WTC11 (cell line): ENCODE measurements around the gene MMP24OS. TPM values are rescaled to one million over a fixed set of nuclear protein-coding genes. Genes with fewer than 3 reads are reported as not detected.

Experiments
- ATAC-seq: fragments of 200-7000 bp; cut with Tn5 transposase; 2 replicates; pipeline ENCODE4 v1.10.0; 2021; ENCODE audit warnings: mild to moderate bottlenecking, moderate library complexity
- Bru-seq: library from RNA; stranded (reverse); fragments of 400-500 nt; gene quantifications from one replicate; lab custom pipeline; 2021; lab: Mats Ljungman, UMichigan
- CTCF ChIA-PET: fragments of 300-600 bp; sonication (Branson Sonifier 250); formaldehyde crosslinking; loops from one replicate; lab custom pipeline; 2021; ENCODE audit warnings: antibody characterized with exemption; lab: Charles Lee
- POLR2A ChIA-PET: fragments of 350-600 bp; sonication (Branson Sonifier 250); formaldehyde crosslinking; loops from one replicate; lab custom pipeline; 2021; ENCODE audit warnings: antibody characterized with exemption; lab: Charles Lee
- DNase-seq: peaks from one replicate; pipeline ENCODE4 v3.0.0; 2021; ENCODE audit warnings: low spot score
- H3K27ac Mint-ChIP-seq: 2 replicates; pipeline ENCODE4 v1.8.0; 2021; ENCODE audit warnings: mixed read lengths
- H3K27me3 Mint-ChIP-seq: 2 replicates; pipeline ENCODE4 v1.8.0; 2021; ENCODE audit warnings: low read depth, mild to moderate bottlenecking, moderate library complexity, mixed read lengths
- H3K36me3 Mint-ChIP-seq: 2 replicates; pipeline ENCODE4 v1.8.0; 2021; ENCODE audit warnings: mixed read lengths
- H3K4me1 Mint-ChIP-seq: 2 replicates; pipeline ENCODE4 v1.8.0; 2022; ENCODE audit warnings: mixed read lengths
- H3K4me3 Mint-ChIP-seq: 2 replicates; pipeline ENCODE4 v1.8.0; 2021; ENCODE audit warnings: mild to moderate bottlenecking, moderate library complexity, mixed read lengths
- H3K9me3 Mint-ChIP-seq: 2 replicates; pipeline ENCODE4 v1.8.0; 2021; ENCODE audit warnings: mixed read lengths
- ATF1 ChIP-seq: sonication (generic); formaldehyde crosslinking; IDR thresholded peaks from 2 replicates; pipeline ENCODE4 v1.8.1; 2023; ENCODE audit warnings: mild to moderate bottlenecking, moderate library complexity, missing genetic modification reagents
- CBFB ChIP-seq: sonication (generic); formaldehyde crosslinking; IDR thresholded peaks from 2 replicates; pipeline ENCODE4 v1.8.1; 2022; ENCODE audit warnings: mild to moderate bottlenecking, low read depth, missing genetic modification reagents
- CREB1 ChIP-seq: sonication (generic); formaldehyde crosslinking; IDR thresholded peaks from 2 replicates; pipeline ENCODE4 v1.8.0; 2023; ENCODE audit warnings: mild to moderate bottlenecking, missing genetic modification reagents
- ESRRA ChIP-seq: sonication (generic); formaldehyde crosslinking; IDR thresholded peaks from 2 replicates; pipeline ENCODE4 v1.8.1; 2022; ENCODE audit warnings: mild to moderate bottlenecking, missing genetic modification reagents, borderline replicate concordance
- ETV6 ChIP-seq: sonication (generic); formaldehyde crosslinking; IDR thresholded peaks from 2 replicates; pipeline ENCODE4 v1.8.1; 2022; ENCODE audit warnings: mild to moderate bottlenecking, missing genetic modification reagents
- GRHL2 ChIP-seq: fragments of 250-450 bp; sonication (Bioruptor Pico); IDR thresholded peaks from 2 replicates; pipeline ENCODE4 v1.8.0; 2022; ENCODE audit warnings: mild to moderate bottlenecking, moderate library complexity; ENCODE audit not compliant: insufficient replicate concordance, severe bottlenecking
- JAZF1 ChIP-seq: fragments of 250-450 bp; sonication (Bioruptor Pico); IDR thresholded peaks from 2 replicates; pipeline ENCODE4 v1.9.0; 2021; ENCODE audit warnings: moderate library complexity, mild to moderate bottlenecking, inconsistent platforms
- NFATC4 ChIP-seq: fragments of 250-450 bp; sonication (Bioruptor Pico); IDR thresholded peaks from 2 replicates; pipeline ENCODE4 v1.9.0; 2021; ENCODE audit warnings: mild to moderate bottlenecking
- NR3C1 ChIP-seq: sonication (generic); formaldehyde crosslinking; conservative IDR thresholded peaks from 2 replicates; pipeline ENCODE4 v1.8.1; 2023; ENCODE audit warnings: low read depth, mild to moderate bottlenecking, missing genetic modification reagents
- SMAD4 ChIP-seq: sonication (generic); formaldehyde crosslinking; IDR thresholded peaks from 2 replicates; pipeline ENCODE4 v1.8.0; 2022; ENCODE audit warnings: mild to moderate bottlenecking, missing genetic modification reagents
- TCF7 ChIP-seq: sonication (generic); formaldehyde crosslinking; IDR thresholded peaks from 2 replicates; pipeline ENCODE4 v1.8.0; 2022; ENCODE audit warnings: mild to moderate bottlenecking, low read depth, missing genetic modification reagents, moderate library complexity
- TP53 ChIP-seq: sonication (generic); formaldehyde crosslinking; IDR thresholded peaks from 2 replicates; pipeline ENCODE4 v1.8.1; 2023; ENCODE audit warnings: mild to moderate bottlenecking, missing genetic modification reagents
- ZBTB21 ChIP-seq: sonication (generic); formaldehyde crosslinking; IDR thresholded peaks from 2 replicates; pipeline ENCODE4 v1.8.1; 2023; ENCODE audit warnings: mild to moderate bottlenecking, missing genetic modification reagents, borderline replicate concordance
- ZNF121 ChIP-seq: sonication (generic); formaldehyde crosslinking; IDR thresholded peaks from 2 replicates; pipeline ENCODE4 v1.8.0; 2023; ENCODE audit warnings: missing genetic modification reagents
- ZNF219 ChIP-seq: sonication (generic); formaldehyde crosslinking; IDR thresholded peaks from 2 replicates; pipeline ENCODE4 v1.8.0; 2023; ENCODE audit warnings: missing genetic modification reagents, mild to moderate bottlenecking, borderline replicate concordance
- ZNF263 ChIP-seq: sonication (generic); formaldehyde crosslinking; IDR thresholded peaks from 2 replicates; pipeline ENCODE4 v1.8.1; 2022; ENCODE audit warnings: low read depth, mild to moderate bottlenecking, moderate library complexity, missing genetic modification reagents
- long read RNA-seq, 3 experiments: library from RNA in 1 of 3; library from capped mRNA in 1 of 3; library from polyadenylated mRNA in 1 of 3; unstranded in 2 of 3; stranded (forward) in 1 of 3; transcript quantifications; one replicate each; pipeline ENCODE4 v2.0.0, GENCODE V29; 2021
- total RNA-seq: library from RNA; stranded (reverse); gene quantifications from 3 replicates; pipeline ENCODE4 v1.2.3, GENCODE V29; 2021
- TF ChIP-seq, protein P1 (sequence below): sonication (generic); formaldehyde crosslinking; IDR thresholded peaks from 2 replicates; pipeline ENCODE4 v1.8.1; 2023; ENCODE audit warnings: mild to moderate bottlenecking, missing genetic modification reagents, moderate library complexity
- TF ChIP-seq, protein P2 (sequence below): sonication (generic); formaldehyde crosslinking; IDR thresholded peaks from 2 replicates; pipeline ENCODE4 v1.8.1; 2022; ENCODE audit warnings: mild to moderate bottlenecking, missing genetic modification reagents, moderate library complexity, borderline replicate concordance
- TF ChIP-seq, protein P3 (sequence below): sonication (generic); formaldehyde crosslinking; IDR thresholded peaks from 2 replicates; pipeline ENCODE4 v1.8.1; 2023; ENCODE audit warnings: mild to moderate bottlenecking, missing genetic modification reagents
- TF ChIP-seq, protein P4 (sequence below): sonication (generic); formaldehyde crosslinking; IDR thresholded peaks from 2 replicates; pipeline ENCODE4 v1.8.1; 2022; ENCODE audit warnings: mild to moderate bottlenecking, moderate library complexity, missing genetic modification reagents
- TF ChIP-seq, protein P5 (sequence below): fragments of 250-450 bp; sonication (Bioruptor Pico); IDR thresholded peaks from 2 replicates; pipeline ENCODE4 v1.8.0; 2021; ENCODE audit warnings: mild to moderate bottlenecking
- TF ChIP-seq, protein P6 (sequence below): fragments of 250-450 bp; sonication (Bioruptor Pico); IDR thresholded peaks from 2 replicates; pipeline ENCODE4 v1.9.0; 2021; ENCODE audit warnings: mild to moderate bottlenecking
- TF ChIP-seq, protein P7 (sequence below): sonication (generic); formaldehyde crosslinking; IDR thresholded peaks from 2 replicates; pipeline ENCODE4 v1.8.0; 2022; ENCODE audit warnings: mild to moderate bottlenecking, missing genetic modification reagents
- TF ChIP-seq, protein P8 (sequence below): fragments of 250-450 bp; sonication (Bioruptor Pico); IDR thresholded peaks from 2 replicates; pipeline ENCODE4 v1.9.0; 2021; ENCODE audit warnings: mild to moderate bottlenecking

MMP24OS gene
- 44.0 to 50.6 TPM (median 44.9 TPM) in 3 replicates for total RNA-seq
- percentile 58 among the genes with signal in this experiment for Bru-seq, nascent RNA
- long read RNA-seq, experiment 1, transcript MMP24OS-209 (2 exons, 712 nt), result minor isoform, 13 of 41 reads
- long read RNA-seq, experiment 1, transcript MMP24OS-201 (2 exons, 867 nt), result major isoform, 19 of 41 reads
- long read RNA-seq, experiment 1, partial matches to known transcripts, result 0 of 41 reads
- long read RNA-seq, experiment 1, other reads (novel, unspliced or antisense), result 8 of 41 reads
- long read RNA-seq, experiment 2, transcript MMP24OS-209 (2 exons, 712 nt), result minor isoform, 5 of 49 reads
- long read RNA-seq, experiment 2, transcript MMP24OS-201 (2 exons, 867 nt), result major isoform, 31 of 49 reads
- long read RNA-seq, experiment 2, partial matches to known transcripts, result 2 of 49 reads
- long read RNA-seq, experiment 2, other reads (novel, unspliced or antisense), result 9 of 49 reads
- long read RNA-seq, experiment 3, result 0 reads

DNA sequence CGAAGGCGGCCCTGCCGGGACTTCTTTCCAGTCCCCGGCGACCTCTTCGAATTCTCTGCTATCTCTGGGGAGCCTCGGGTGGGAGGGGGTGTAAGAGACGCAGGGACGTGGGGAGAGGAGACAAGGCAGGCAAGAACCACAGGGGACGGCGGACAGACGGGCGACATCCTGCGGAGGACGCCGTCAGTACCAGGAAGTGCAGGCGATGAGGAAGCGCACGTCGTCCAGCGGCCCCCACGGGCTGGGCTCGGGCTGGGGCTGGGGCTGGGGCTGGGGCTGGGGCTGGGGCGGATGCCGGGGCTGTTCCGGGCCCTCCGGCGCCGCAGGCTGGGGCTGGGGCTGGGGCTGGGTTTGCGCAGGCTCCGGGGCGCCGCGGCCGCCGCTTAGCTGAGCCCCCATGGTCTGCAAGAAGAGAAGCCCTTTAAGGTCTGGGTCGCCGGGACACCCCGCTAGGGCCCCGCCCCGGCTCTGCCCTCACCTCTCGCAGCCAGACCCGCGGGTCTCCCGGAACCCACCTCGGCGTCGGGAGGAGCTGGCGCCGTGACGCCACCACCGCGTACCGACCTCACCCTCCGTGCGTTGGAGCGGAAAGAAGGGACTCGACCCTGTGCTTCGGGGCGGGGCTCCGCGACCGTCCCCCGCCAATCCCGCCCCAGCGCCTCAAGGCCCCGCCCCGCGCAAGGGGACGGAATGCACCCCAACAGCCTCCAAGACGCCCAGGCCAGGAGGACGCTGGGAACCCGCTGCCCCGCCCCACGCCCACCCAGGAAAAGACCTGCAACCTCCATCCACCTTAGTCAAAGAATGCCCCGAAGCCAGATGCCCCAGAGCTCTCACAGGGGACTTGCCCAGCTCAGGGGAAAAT lies at the start of gene MMP24OS:
TSS of gene MMP24OS (minus strand) at position 592 of the 865 bp plus-strand sequence. CDS start at position 399, 193 bp downstream.
- POLR2A ChIA-PET, result interaction anchor here (0.6 to 2.0 kb wide), 4 partner anchors 9 to 182 kb away, joined by 3 to 11 read pairs (median 4); partner anchors contain the start of gene EDEM2
- ATAC-seq (peak; percentile 88), DNase-seq (peak; percentile 92)
- Mint-ChIP-seq H3K4me1 (peaks cover 25% of the 10 kb centered on the region), H3K9me3 (no peaks in the 10 kb centered on the region), H3K4me3 (peak within 1 kb of the TSS; percentile 96), H3K27me3 (no peaks in the 10 kb centered on the region), H3K27ac (peak within 1 kb of the TSS; percentile 97), H3K36me3 (peaks cover 36% of the 10 kb centered on the region)
- CTCF ChIA-PET, result interaction anchor here (0.6 to 2.4 kb wide), 10 partner anchors 9 to 402 kb away, joined by 3 to 27 read pairs (median 6); partner anchors contain the start of genes ACSS2, EDEM2 and MYH7B
- TF ChIP-seq, protein P1, sequence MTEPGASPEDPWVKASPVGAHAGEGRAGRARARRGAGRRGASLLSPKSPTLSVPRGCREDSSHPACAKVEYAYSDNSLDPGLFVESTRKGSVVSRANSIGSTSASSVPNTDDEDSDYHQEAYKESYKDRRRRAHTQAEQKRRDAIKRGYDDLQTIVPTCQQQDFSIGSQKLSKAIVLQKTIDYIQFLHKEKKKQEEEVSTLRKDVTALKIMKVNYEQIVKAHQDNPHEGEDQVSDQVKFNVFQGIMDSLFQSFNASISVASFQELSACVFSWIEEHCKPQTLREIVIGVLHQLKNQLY (CRISPR knock-in tag), result no peak
- TF ChIP-seq SMAD4 (CRISPR knock-in tag), result no peak
- no peak for TF ChIP-seq JAZF1
- 0 out of 2 replicates have a peak, but pooled peaks have one; percentile 69 for TF ChIP-seq ETV6 (CRISPR knock-in tag)
- no peak for TF ChIP-seq ESRRA (CRISPR knock-in tag)
- TF ChIP-seq TP53 (CRISPR knock-in tag), result 0 out of 2 replicates have a peak, but pooled peaks have one; percentile 23
- 0 out of 2 replicates have a peak, but pooled peaks have one; percentile 44 for TF ChIP-seq NFATC4 (CRISPR knock-in tag)
- no peak for TF ChIP-seq ZNF121
- TF ChIP-seq ZBTB21, result peak; percentile 91
- TF ChIP-seq, protein P2, sequence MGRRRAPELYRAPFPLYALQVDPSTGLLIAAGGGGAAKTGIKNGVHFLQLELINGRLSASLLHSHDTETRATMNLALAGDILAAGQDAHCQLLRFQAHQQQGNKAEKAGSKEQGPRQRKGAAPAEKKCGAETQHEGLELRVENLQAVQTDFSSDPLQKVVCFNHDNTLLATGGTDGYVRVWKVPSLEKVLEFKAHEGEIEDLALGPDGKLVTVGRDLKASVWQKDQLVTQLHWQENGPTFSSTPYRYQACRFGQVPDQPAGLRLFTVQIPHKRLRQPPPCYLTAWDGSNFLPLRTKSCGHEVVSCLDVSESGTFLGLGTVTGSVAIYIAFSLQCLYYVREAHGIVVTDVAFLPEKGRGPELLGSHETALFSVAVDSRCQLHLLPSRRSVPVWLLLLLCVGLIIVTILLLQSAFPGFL (CRISPR knock-in tag), result no peak
- TF ChIP-seq CREB1 (CRISPR knock-in tag), result 0 out of 2 replicates have a peak, but pooled peaks have one; percentile 12
- TF ChIP-seq, protein P3, sequence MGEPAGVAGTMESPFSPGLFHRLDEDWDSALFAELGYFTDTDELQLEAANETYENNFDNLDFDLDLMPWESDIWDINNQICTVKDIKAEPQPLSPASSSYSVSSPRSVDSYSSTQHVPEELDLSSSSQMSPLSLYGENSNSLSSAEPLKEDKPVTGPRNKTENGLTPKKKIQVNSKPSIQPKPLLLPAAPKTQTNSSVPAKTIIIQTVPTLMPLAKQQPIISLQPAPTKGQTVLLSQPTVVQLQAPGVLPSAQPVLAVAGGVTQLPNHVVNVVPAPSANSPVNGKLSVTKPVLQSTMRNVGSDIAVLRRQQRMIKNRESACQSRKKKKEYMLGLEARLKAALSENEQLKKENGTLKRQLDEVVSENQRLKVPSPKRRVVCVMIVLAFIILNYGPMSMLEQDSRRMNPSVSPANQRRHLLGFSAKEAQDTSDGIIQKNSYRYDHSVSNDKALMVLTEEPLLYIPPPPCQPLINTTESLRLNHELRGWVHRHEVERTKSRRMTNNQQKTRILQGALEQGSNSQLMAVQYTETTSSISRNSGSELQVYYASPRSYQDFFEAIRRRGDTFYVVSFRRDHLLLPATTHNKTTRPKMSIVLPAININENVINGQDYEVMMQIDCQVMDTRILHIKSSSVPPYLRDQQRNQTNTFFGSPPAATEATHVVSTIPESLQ (CRISPR knock-in tag), result no peak
- TF ChIP-seq ATF1 (CRISPR knock-in tag), result 0 out of 2 replicates have a peak, but pooled peaks have one; percentile 12
- TF ChIP-seq, protein P4, sequence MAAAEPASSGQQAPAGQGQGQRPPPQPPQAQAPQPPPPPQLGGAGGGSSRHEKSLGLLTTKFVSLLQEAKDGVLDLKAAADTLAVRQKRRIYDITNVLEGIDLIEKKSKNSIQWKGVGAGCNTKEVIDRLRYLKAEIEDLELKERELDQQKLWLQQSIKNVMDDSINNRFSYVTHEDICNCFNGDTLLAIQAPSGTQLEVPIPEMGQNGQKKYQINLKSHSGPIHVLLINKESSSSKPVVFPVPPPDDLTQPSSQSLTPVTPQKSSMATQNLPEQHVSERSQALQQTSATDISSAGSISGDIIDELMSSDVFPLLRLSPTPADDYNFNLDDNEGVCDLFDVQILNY, result 0 out of 2 replicates have a peak, but pooled peaks have one; percentile 53
- no peak for TF ChIP-seq GRHL2 (CRISPR knock-in tag)
- TF ChIP-seq, protein P5, sequence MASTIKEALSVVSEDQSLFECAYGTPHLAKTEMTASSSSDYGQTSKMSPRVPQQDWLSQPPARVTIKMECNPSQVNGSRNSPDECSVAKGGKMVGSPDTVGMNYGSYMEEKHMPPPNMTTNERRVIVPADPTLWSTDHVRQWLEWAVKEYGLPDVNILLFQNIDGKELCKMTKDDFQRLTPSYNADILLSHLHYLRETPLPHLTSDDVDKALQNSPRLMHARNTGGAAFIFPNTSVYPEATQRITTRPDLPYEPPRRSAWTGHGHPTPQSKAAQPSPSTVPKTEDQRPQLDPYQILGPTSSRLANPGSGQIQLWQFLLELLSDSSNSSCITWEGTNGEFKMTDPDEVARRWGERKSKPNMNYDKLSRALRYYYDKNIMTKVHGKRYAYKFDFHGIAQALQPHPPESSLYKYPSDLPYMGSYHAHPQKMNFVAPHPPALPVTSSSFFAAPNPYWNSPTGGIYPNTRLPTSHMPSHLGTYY (CRISPR knock-in tag), result no peak
- TF ChIP-seq, protein P6, sequence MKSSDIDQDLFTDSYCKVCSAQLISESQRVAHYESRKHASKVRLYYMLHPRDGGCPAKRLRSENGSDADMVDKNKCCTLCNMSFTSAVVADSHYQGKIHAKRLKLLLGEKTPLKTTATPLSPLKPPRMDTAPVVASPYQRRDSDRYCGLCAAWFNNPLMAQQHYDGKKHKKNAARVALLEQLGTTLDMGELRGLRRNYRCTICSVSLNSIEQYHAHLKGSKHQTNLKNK, result peak; percentile 86
- TF ChIP-seq ZNF219, result no peak
- TF ChIP-seq, protein P7, sequence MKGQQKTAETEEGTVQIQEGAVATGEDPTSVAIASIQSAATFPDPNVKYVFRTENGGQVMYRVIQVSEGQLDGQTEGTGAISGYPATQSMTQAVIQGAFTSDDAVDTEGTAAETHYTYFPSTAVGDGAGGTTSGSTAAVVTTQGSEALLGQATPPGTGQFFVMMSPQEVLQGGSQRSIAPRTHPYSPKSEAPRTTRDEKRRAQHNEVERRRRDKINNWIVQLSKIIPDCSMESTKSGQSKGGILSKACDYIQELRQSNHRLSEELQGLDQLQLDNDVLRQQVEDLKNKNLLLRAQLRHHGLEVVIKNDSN (CRISPR knock-in tag), result no peak
- TF ChIP-seq, protein P8, sequence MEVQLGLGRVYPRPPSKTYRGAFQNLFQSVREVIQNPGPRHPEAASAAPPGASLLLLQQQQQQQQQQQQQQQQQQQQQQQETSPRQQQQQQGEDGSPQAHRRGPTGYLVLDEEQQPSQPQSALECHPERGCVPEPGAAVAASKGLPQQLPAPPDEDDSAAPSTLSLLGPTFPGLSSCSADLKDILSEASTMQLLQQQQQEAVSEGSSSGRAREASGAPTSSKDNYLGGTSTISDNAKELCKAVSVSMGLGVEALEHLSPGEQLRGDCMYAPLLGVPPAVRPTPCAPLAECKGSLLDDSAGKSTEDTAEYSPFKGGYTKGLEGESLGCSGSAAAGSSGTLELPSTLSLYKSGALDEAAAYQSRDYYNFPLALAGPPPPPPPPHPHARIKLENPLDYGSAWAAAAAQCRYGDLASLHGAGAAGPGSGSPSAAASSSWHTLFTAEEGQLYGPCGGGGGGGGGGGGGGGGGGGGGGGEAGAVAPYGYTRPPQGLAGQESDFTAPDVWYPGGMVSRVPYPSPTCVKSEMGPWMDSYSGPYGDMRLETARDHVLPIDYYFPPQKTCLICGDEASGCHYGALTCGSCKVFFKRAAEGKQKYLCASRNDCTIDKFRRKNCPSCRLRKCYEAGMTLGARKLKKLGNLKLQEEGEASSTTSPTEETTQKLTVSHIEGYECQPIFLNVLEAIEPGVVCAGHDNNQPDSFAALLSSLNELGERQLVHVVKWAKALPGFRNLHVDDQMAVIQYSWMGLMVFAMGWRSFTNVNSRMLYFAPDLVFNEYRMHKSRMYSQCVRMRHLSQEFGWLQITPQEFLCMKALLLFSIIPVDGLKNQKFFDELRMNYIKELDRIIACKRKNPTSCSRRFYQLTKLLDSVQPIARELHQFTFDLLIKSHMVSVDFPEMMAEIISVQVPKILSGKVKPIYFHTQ (CRISPR knock-in tag), result no peak
- TF ChIP-seq ZNF263 (CRISPR knock-in tag), result no peak
- TF ChIP-seq NR3C1 (CRISPR knock-in tag), result no peak
- TF ChIP-seq TCF7 (CRISPR knock-in tag), result no peak
- peak; percentile 62; the same call in 1 of the 2 replicates for TF ChIP-seq CBFB (CRISPR knock-in tag)
